ENCODE data around the gene GASK1A.
A peak's percentile ranks its signal among the peaks of the same experiment; 100 is the strongest.

The GASK1A gene

GRCh38 chr3:43028678-43029490 is 49.8 kb downstream of the GASK1A start:
- Histone ChIP-seq H3K9ac (ENCODE audit: low read length) (no peak overlapping the region), H2AFZ (ENCODE audit: low read depth, low read length) (no peak overlapping the region), H3K27me3 (ENCODE audit: low read depth, low read length) (peaks cover 10% of the 10 kb centered on the region; the same call in 1 of the 2 replicates), H3K79me2 (ENCODE audit: low read length) (no peaks in the 10 kb centered on the region), H3K4me1 (ENCODE audit: low read length) (peaks cover 34% of the 10 kb centered on the region), H3K9me3 (ENCODE audit: insufficient read depth, low read length) (no peaks in the 10 kb centered on the region), H3K27ac (ENCODE audit: low read length) (no peak overlapping the region), H3K36me3 (replicated peaks; ENCODE audit: low read depth, low read length) (no peaks in the 10 kb centered on the region), H3K4me3 (ENCODE audit: low read length) (no peak overlapping the region), H4K20me1 (ENCODE audit: insufficient read depth, low read length) (no peaks in the 10 kb centered on the region), H3K4me2 (ENCODE audit: low read length) (no peak overlapping the region)
- TF ChIP-seq EZH2phosphoT487 (IDR thresholded peaks at IDR 0.05; ENCODE audit: low read depth) (no peak), CTCF (IDR thresholded peaks at IDR 0.05; ENCODE audit: low read depth, low read length) (no peak)

GRCh38 chr3:43030162-43030935 is 51.2 kb downstream of the GASK1A start:
- Histone ChIP-seq H3K4me2 (ENCODE audit: low read length) (no peak overlapping the region), H3K9ac (ENCODE audit: low read length) (no peak overlapping the region), H3K27ac (ENCODE audit: low read length) (no peak overlapping the region), H3K36me3 (replicated peaks; ENCODE audit: low read depth, low read length) (no peaks in the 10 kb centered on the region), H3K4me1 (ENCODE audit: low read length) (peaks cover 20% of the 10 kb centered on the region), H3K79me2 (ENCODE audit: low read length) (no peaks in the 10 kb centered on the region), H3K4me3 (ENCODE audit: low read length) (no peak overlapping the region), H2AFZ (ENCODE audit: low read depth, low read length) (no peak overlapping the region), H3K27me3 (ENCODE audit: low read depth, low read length) (peaks cover 17% of the 10 kb centered on the region), H3K9me3 (ENCODE audit: insufficient read depth, low read length) (no peaks in the 10 kb centered on the region), H4K20me1 (ENCODE audit: insufficient read depth, low read length) (no peaks in the 10 kb centered on the region)
- TF ChIP-seq CTCF (IDR thresholded peaks at IDR 0.05; ENCODE audit: low read depth, low read length) (no peak), EZH2phosphoT487 (IDR thresholded peaks at IDR 0.05; ENCODE audit: low read depth) (no peak)

- H2AFZ ChIP-seq (ENCODE audit: low read depth, low read length) = peak overlapping the region; percentile 22; the same call in 1 of the 2 replicates
- H3K27ac ChIP-seq (ENCODE audit: low read length) = no peak overlapping the region
- H3K27me3 ChIP-seq (ENCODE audit: low read depth, low read length) = peaks cover 19% of the 10 kb centered on the region
- H3K4me3 ChIP-seq (ENCODE audit: low read length) = no peak overlapping the region
- H3K4me2 ChIP-seq (ENCODE audit: low read length) = peak overlapping the region; percentile 0; the same call in 1 of the 2 replicates
- no peaks in the 10 kb centered on the region for H3K79me2 ChIP-seq (ENCODE audit: low read length)
- TF ChIP-seq EZH2phosphoT487 (IDR thresholded peaks at IDR 0.05; ENCODE audit: low read depth) = no peak
- no peak for TF ChIP-seq CTCF (IDR thresholded peaks at IDR 0.05; ENCODE audit: low read depth, low read length)
- H3K4me1 ChIP-seq (ENCODE audit: low read length) = peaks cover 11% of the 10 kb centered on the region
- H3K9ac ChIP-seq (ENCODE audit: low read length) = no peak overlapping the region
- H3K36me3 ChIP-seq (replicated peaks; ENCODE audit: low read depth, low read length) = no peaks in the 10 kb centered on the region
- H4K20me1 ChIP-seq (ENCODE audit: insufficient read depth, low read length) = no peaks in the 10 kb centered on the region
- no peaks in the 10 kb centered on the region for H3K9me3 ChIP-seq (ENCODE audit: insufficient read depth, low read length)
These were observed 52.4 kb downstream of the GASK1A start for GRCh38 chr3:43031485-43031884.

GRCh38 chr3:43031889-43032545 is 52.9 kb downstream of the GASK1A start:
- H3K27me3 ChIP-seq (ENCODE audit: low read depth, low read length) = peaks cover 25% of the 10 kb centered on the region
- H2AFZ ChIP-seq (ENCODE audit: low read depth, low read length) = no peak overlapping the region
- peaks cover 11% of the 10 kb centered on the region for H3K4me1 ChIP-seq (ENCODE audit: low read length)
- no peaks in the 10 kb centered on the region for H3K36me3 ChIP-seq (replicated peaks; ENCODE audit: low read depth, low read length)
- no peaks in the 10 kb centered on the region for H3K79me2 ChIP-seq (ENCODE audit: low read length)
- no peak overlapping the region for H3K27ac ChIP-seq (ENCODE audit: low read length)
- no peak overlapping the region for H3K9ac ChIP-seq (ENCODE audit: low read length)
- no peaks in the 10 kb centered on the region for H3K9me3 ChIP-seq (ENCODE audit: insufficient read depth, low read length)
- no peak for TF ChIP-seq EZH2phosphoT487 (IDR thresholded peaks at IDR 0.05; ENCODE audit: low read depth)
- H4K20me1 ChIP-seq (ENCODE audit: insufficient read depth, low read length) = no peaks in the 10 kb centered on the region
- H3K4me3 ChIP-seq (ENCODE audit: low read length) = no peak overlapping the region
- no peak overlapping the region for H3K4me2 ChIP-seq (ENCODE audit: low read length)

All from OCI-LY3 (cell line).